Skeletal muscle cell (primary cell): ENCODE results near the gene MC1R.

Experiments
- DNase-seq: peaks from one replicate; pipeline ENCODE4 v3.0.0-alpha.2; 2010; ENCODE audit warnings: low read depth
- H3K4me3 ChIP-seq: 2 replicates; pipeline ENCODE4 v1.5.1; 2011; ENCODE audit warnings: low read depth, mild to moderate bottlenecking, control low read depth, low read length, moderate library complexity

MC1R gene

DNA sequence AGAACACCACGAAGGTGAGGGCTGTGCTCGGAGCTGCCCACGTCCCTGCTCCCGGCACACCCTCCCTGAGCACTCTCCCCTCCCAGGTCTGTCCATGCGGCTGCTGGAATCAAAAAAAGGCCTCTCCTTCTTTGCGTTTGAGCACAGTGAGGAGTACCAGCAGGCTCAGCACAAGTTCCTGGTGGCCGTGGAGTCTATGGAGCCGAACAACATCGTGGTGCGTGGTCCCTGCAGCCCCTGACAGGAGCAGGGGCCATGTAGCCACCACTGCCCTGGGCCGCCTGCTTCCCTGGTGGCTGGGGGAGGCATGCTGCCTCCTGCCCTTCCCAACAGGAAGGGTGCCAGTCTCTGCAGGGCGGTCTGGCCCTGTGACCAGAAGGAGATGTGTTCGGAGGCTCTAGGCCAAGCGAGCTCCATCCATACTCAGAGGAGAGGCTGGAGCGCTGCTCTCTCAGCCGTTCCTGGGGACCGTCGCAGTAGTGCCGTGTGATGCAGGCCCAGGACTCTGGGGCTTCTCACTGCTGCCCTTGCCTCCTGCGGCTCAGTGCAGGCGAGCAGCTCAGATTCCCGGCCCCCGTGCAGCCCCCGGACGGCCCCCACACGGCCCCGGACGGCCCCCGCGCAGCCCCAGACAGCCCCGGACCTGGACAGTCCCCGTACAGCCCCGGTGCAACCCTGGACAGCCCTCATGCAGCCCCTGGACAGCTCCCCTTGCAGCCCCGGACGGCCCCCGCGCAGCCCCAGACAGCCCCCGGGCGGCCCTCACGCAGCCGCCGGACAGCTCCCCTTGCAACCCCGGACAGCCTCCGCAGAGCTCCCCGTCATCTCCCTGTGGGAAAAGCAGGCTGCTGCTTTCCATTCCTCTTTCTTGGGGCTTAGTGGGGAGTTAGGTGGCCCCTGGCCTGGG, 24.8 kb upstream of the MC1R start:
- DNase-seq = no peak
- H3K4me3 ChIP-seq = no peak overlapping the region

DNA sequence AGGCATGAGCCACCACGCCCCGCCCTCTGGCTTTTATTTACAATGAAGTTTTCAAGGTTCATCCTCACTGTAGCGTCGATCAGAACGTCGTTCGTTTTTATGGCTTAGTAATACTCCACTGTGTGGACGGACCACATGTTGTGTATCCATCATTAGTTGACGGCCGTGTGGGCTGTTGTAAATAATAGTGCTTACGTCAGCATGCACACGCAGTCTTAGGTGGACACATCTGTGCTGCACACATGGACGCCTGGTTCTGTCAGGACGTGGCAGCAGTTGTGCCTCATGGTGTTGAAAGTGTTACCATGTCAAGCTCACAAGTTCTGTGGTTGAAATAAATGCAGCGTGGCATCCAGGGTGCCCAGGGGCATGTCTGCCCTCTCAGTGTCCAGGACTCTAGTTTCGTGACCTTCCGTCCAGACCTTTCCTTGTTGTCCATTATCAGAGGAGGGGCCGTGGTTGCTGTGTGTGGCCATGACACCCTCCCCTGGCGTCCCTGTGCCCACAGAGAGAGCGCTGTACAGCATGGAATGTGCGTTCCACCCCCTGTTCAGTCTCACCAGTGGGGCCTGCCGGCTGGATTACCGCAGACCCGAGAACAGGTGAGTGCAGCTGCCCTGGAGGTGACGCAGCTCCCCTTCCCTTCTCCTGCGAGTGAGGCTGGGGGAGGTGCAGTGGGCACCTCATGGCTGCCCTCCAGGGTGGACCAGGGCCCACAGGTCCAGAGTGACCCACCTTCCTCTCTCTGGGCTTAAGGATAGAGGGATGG, 23.0 kb upstream of the MC1R start:
- H3K4me3 ChIP-seq = no peak overlapping the region
- DNase-seq = no peak

DNA sequence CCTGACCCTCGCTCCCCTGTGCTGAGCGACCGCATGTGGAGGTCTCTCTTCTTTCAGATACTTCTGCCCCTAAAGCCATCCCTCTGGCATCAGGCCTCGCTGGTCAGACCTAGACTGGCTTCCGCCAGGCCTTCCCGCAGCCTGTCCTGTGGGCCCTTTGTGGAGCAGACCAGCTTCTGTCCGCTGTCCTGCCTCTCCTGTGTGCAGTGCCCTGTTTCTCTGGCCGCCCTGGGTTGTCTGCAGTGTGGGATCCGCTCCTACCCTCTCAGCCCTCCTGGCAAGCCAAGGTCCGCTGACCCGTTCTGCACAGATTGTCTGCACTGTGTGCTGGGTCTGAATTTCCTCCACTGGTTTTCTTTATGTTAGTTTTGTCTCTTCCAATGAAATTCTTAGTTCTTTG, 21.5 kb upstream of the MC1R start:
- H3K4me3 ChIP-seq = no peak overlapping the region
- no peak for DNase-seq

DNA sequence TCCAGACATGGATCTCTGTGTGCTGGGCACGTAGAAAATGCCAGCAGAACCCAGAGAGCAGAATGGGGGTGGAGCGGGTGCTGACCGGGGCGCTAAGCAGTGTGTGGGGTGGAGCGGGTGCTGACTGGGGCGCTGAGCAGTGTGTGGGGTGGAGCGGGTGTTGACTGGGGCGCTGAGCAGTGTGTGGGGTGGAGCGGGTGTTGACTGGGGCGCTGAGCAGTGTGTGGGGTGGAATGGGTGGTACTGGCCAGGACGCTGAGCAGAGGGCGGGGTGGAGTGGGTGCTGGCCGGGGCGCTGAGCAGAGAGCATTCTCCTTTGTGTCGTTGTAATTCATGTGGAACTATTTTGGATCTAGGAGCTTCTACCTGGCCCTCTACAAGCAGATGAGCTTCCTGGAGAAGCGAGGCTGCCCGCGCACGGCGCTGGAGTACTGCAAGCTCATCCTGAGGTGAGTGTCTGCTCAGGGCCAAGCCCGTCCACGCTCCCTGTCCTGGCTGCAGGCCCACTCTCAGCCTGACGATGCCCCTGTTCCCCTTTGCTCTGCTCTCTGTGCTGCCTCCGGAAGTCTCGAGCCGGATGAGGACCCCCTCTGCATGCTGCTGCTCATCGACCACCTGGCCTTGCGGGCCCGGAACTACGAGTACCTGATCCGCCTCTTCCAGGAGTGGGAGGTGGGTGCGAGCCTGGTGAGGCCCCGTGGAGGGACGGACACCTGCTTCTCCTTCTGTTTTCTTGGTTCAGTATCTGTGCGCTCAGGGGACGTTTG, 20.3 kb upstream of the MC1R start:
- DNase-seq = no peak
- no peak overlapping the region for H3K4me3 ChIP-seq

DNA sequence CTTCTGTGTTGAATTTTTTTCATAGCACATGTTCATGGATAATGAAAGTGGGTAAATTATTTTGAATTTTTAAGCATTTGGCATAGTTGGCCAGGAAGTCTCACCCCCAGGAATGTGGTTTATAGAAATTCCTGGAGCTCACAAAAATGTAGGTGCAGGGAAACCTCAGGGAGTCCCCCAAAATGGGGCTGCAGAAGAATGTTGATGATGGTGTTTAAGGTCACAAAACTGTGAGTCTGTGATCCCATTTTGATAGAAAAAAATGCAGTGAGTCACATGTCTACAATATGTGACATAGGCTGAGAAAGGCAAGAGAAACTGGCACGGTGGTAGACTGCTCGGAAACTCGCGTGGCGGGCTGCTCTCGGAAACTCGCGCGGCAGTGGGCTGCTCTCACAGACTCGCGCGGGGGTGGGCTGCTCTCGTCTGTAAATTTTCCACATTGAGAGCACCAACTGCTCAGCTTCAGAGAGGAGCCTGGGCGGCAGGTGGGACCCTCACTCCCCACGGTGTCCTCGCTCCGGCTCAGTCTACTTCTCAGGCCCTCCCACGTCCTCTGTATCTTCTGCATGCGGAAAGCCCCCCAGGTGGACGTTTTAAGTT, 18.7 kb upstream of the MC1R start:
- H3K4me3 ChIP-seq = no peak overlapping the region
- DNase-seq = no peak

DNA sequence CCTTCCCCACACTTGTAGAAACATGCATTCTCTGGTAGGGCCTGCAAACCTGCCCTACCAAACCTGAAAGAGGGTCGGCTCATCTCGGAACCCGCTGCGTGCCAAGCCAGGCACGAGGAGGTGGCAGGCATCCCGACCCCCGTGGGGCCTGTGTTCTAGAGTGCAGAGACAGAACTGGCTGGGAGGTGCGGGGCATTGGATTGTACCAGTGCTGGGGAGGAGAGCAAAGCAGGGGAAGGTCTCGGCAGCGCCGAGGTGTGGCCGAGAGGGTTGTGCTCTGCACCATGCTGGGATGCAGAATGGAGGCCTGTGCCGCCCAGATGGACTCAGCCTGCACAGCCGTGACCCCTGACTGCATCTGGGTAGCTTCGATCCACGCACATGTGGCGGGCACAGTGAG, 17.8 kb upstream of the MC1R start:
- no peak for DNase-seq
- H3K4me3 ChIP-seq = no peak overlapping the region

DNA sequence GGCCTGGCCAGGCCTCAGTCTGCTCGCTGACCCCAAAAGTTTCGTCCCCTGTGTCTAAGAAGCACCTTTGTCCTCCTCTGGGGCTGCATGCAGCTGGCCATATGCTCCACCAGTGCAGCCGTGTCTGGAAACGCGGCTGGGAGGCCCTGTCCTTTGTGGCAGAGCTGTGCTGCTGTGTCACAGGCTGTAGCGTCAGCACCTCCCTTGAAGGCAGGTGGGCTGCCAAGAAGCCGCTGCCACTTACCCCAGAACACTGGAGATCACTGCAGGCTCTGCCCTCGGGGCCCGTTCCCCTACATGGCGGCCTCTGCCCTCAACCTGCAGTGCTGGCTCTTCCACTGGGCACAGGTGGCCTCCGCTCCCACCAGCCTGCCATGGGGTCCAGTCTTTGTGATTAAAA, 15.7 kb upstream of the MC1R start:
- DNase-seq = no peak
- H3K4me3 ChIP-seq = no peak overlapping the region

DNA sequence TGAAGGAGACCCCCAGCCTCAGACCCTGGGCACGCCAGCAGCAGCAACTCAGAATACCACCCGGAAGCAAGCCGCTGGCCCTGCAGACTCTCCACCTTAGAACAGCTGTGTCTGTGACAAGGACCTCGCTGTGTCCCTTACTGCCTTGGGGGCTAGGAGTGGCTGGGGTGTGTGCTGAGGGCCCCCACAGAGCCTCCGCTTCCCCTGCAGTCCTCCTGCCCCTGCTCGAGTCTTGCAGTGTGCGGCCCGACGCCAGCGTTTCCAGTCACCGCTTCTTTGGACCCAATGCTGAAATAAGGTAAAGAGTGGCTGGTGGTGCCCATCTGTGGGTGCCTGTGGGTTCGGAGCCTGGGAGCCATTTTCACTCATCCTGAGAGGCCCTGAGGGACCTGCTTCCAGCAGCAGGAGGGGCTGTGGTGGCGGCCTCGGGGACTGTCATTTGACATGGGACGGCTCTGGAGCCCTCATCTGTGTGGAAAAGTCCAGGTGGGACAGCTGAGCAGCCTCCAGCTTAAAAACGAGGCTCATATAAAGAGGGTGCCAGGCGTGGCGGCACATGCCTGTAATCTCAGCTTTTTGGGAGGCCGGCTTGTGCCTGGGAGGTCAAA, 14.7 kb upstream of the MC1R start:
- H3K4me3 ChIP-seq = no peak overlapping the region
- no peak for DNase-seq

DNA sequence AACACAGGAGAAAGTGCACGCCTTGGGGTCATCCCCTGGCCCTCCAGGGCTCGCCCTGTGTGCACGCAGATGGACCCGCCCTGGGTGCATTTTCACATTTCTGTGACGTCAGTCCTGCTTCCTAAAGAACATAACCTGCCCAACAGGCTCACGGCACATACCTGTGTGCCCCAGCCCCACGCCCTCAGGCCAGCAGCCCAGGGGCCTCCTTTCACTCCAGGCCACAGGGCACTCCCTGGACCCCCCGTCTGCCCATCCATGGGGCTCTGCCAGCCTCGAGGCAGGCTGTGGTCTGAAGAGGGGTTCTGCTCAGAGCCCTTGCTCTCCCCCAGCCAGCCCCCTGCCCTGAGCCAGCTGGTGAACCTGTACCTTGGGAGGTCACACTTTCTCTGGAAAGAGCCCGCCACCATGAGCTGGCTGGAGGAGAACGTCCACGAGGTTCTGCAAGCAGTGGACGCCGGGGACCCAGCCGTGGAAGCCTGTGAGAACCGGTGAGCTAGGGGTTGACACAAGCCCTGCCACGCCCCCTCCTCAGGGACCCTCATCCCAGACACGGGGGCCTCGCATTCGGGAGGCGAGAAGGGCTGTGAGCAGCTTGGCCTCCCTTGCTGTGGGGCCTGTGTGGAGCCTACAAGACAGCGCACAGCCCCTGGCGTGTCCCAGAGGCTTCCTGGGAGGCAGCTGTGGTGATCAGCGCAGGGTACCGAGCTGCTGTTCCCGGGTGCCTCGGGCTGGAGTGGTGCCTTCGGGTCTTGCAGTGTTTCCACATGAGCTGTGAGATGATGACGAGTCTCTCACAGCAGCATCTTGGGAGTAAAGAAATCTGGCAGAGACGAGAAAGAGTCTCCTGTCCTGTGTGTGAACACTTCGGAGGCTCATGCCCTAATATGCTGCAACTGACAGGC, 13.8 kb upstream of the MC1R start:
- no peak for DNase-seq
- no peak overlapping the region for H3K4me3 ChIP-seq

DNA sequence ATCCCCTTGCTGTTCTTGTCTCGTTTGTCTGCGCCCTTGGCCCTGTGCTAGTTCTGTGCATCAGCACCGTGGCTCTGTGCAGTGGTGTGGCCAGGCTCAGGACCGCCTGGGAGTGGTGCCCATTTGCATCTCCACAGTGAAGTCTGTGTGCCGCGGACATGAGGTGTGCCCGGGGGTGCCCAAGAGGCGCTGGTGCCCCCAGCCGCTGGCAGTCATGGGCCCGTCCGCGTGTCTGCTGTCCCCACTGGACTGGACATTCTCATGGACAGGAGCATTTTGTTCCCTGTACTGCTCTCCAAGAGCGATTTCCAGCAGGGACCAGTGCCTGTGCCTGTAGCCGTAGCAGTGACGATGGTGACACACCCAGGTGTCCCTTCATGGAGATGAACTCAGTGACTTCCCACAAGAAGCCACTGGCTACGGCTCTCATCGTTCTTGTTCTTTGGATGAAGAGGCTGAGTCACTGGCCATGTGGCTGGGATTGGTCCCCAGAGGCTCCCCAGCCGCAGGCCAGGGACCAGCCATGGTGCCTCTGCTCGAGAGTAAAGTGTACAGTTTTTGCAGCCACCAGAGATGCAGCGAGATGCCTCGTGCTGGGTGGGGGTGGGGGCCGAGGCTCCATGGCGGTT, 13.0 kb upstream of the MC1R start:
- DNase-seq = no peak
- no peak overlapping the region for H3K4me3 ChIP-seq

DNA sequence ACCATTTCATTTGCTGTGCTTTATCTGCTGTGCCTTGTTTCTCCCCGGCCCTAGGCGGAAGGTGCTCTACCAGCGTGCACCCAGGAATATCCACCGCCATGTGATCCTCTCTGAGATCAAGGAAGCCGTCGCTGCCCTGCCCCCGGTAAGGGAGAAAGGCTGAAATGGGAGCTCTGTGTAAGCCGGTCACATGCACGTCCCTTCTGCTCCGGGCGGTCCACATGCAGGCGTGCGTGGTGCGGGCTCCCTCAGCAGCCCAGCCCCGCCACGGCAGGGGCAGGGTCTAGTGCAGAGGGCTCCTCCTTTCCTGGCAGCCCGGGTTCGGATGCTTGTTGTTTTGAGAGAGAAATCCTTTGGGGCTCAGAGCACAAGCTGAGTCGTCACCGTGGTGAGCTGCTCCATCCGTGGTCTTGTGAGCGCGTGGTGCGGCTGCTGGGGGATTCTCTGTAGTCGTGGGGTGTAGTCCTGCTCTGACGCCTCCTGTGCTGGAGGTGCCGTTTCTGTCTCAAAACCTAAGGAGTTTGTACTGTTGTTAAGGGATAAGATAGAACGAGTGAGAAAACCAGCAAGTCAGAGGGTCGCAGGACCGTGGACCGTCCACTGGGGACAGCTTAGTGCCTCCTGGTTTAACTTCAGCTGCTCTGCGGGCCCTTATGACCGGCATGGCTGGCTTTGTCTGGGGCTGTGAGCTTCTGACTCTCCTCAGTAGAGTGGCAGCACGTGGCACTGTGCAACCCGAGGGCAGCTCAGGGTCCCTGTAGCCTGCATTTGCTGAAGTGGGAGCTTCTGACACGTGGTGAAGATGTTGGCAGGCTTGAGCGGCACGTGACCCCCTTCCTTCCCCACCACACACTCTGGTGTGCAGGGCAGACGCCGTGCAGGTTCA, 12.3 kb upstream of the MC1R start:
- no peak for DNase-seq
- no peak overlapping the region for H3K4me3 ChIP-seq

DNA sequence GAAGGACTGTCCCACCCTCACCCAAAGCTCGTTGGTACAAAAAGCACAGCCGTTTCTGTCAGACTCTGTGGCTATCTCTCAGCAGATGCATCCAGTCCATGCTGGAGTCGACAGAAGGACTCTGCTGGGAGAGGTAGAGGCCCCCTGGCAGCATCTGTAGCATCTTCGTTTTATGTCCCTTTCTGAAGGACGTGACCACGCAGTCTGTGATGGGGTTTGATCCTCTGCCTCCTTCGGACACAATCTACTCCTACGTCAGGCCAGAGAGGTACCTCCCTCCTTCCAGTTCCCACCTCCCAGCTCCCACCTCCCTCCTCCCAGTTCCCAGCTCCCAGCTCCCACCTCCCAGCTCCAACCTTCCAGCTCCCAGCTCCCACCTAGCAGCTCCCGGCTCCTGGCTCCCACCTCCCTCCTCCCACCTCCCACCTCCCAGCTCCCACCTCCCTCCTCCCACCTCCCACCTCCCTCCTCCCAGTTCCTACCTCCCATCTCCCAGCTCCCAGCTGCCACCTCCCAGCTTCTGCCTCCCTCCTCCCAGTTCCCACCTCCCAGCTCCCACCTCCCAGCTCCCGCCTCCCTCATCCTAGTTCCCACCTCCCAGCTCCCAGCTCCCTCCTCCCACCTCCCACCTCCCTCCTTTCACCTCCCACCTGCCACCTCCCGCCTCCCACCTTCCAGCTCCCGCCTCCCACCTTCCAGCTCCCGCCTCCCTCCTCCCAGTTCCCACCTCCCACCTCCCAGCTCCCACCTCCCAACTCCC, 11.4 kb upstream of the MC1R start:
- DNase-seq = no peak
- H3K4me3 ChIP-seq = no peak overlapping the region

DNA sequence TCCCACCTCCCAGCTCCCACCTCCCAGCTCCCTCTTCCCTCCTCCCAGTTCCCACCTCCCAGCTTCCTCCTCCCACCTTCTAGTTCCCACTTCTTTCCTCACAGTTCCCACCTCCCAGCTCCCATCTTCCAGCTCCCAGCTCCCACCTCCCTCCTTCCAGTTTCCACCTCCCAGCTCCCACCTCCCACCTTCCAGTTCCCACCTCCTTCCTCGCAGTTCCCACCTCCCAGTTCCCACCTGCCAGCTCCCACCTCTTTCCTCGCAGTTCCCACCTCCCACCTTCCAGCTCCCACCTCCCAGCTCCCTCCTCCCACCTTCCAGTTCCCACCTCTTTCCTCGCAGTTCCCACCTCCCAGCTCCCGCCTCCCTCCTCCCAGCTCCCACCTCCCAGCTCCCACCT, 10.4 kb upstream of the MC1R start:
- no peak for DNase-seq
- no peak overlapping the region for H3K4me3 ChIP-seq

DNA sequence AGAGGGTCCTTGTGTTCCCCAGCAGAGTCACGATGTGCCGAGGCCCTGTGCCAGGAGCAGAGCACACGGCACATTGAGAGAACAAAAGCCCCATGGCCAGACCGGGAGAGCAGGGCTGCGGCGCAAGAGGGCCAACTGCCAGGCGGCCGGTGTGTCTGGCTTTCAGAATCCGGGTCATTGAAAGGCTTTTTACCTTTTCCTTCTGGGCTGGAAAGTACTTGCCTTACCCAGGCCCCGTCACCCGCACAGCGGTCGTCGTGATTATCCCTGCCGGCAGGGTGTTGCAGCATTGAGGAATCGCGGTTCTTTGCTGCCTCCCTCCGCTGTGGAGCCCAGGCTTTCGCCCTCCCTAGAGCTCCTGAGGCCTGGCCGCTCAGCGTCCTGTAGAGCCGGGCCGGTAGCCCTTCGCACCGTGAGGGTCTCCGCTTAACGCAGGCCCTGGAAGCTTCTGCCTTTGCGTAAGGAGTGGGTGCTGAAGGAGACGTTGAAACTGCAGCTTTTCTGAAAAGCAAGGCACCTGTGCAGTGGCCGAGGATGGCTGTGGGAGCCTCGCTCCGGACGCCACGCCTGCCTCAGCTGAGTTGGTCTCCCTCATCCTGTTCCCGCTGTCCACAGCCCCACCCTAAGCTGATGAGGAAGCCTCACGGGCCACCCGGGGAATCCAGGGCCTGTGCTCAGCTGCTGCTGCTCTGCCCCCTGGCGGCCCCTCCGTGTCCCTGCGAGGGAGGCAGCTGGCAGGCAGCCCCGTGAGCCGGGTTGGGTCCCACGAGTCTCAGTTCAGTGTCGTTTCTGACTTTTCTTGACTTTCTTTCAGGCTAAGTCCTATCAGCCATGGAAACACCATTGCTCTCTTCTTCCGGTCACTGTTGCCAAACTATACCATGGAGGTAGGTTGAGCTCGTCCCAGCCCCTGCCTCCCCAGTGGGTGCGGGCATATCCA, 8.6 kb upstream of the MC1R start:
- H3K4me3 ChIP-seq = no peak overlapping the region
- DNase-seq = no peak

DNA sequence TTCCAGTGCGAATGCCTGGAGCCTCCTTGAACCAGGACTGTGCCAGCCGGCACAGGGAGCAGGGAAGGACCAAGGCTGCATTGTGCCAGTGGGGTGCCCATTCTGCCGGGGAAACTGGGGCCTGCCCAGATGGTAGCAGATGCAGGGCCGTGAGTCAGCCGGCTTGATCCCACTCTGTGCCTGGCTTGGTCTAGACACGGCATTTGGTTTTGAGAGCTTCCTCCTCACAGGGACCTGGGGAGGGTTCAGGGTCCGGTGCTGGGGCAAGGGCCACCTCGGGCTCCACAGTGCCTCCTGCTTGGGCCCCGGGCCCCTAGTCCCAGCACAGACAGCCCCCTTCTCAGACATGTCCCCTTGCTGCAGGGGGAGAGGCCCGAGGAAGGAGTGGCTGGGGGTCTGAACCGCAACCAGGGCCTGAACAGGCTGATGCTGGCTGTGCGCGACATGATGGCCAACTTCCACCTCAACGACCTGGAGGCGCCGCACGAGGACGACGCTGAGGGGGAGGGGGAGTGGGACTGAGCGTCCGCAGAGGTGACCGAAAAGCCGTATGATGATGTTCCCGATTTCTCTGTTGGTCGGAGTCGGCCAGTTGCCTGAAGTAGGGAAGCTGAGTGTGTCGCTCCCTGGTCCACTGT, 7.8 kb upstream of the MC1R start:
- H3K4me3 ChIP-seq = no peak overlapping the region
- no peak for DNase-seq
